Vagina (tissue), 2 donors: ENCODE measurements around the gene PHPT1.
"Not testable (repeated sequence)": the region's sequence is repeated elsewhere in the genome, so short reads cannot be mapped to it uniquely, and the experiment has no call there.

ENCODE experiments used
- POLR2A ChIP-seq, 2 donors: fragments of 450-650 bp; IDR thresholded peaks; one replicate each; pipeline ENCODE4 v1.6.1; 2017; ENCODE audit warnings: antibody characterized with exemption in 2 of 2, mild to moderate bottlenecking in 2 of 2, moderate library complexity in 2 of 2
- POLR2AphosphoS5 ChIP-seq, 2 donors: sonication (generic); formaldehyde crosslinking; IDR thresholded peaks; one replicate each; pipeline ENCODE4 v1.9.0; 2017; ENCODE audit warnings: antibody characterized with exemption in 2 of 2, mild to moderate bottlenecking in 2 of 2, low read depth in 1 of 2; ENCODE audit not compliant: insufficient read depth in 1 of 2
- TF ChIP-seq, protein P1 (sequence below), 3 experiments: fragments of 450-650 bp in 2 of 3; fragments of 200-600 bp in 1 of 3; sonication (generic) in 1 of 3; IDR thresholded peaks; one replicate each; pipeline ENCODE4 v1.5.1; 2017 to 2019; ENCODE audit warnings: antibody characterized with exemption in 3 of 3, mild to moderate bottlenecking in 2 of 3, moderate library complexity in 2 of 3

GRCh38 chr9:136841646-136842379 is 7.4 kb upstream of the PHPT1 start:
- TF ChIP-seq, protein P1, sequence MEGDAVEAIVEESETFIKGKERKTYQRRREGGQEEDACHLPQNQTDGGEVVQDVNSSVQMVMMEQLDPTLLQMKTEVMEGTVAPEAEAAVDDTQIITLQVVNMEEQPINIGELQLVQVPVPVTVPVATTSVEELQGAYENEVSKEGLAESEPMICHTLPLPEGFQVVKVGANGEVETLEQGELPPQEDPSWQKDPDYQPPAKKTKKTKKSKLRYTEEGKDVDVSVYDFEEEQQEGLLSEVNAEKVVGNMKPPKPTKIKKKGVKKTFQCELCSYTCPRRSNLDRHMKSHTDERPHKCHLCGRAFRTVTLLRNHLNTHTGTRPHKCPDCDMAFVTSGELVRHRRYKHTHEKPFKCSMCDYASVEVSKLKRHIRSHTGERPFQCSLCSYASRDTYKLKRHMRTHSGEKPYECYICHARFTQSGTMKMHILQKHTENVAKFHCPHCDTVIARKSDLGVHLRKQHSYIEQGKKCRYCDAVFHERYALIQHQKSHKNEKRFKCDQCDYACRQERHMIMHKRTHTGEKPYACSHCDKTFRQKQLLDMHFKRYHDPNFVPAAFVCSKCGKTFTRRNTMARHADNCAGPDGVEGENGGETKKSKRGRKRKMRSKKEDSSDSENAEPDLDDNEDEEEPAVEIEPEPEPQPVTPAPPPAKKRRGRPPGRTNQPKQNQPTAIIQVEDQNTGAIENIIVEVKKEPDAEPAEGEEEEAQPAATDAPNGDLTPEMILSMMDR (IDR thresholded peaks at IDR 0.05): not testable (repeated sequence)
- not testable (repeated sequence) for TF ChIP-seq POLR2AphosphoS5 (IDR thresholded peaks at IDR 0.05; ENCODE audit: insufficient read depth in 1 of 2, low read depth in 1 of 2); POLR2A (IDR thresholded peaks at IDR 0.05)
